ENCODE results near the gene CPLX3.

The CPLX3 gene

GRCh38 chr15:74872702-74873035, 46.2 kb downstream of the CPLX3 start:
- in situ Hi-C loops (cut with HindIII; ENCODE audit: low sequenced_read_pairs) = no loop called here
- H3K4me3 ChIP-seq (ENCODE audit: low read depth, low read length) = peak overlapping the region; percentile 85
- TF ChIP-seq CTCF (IDR thresholded peaks at IDR 0.05; ENCODE audit: low read depth, low read length) = no peak
- DNase-seq (ENCODE audit: low read depth, low spot score) = no peak

GRCh38 chr15:74873036-74873755, 46.8 kb downstream of the CPLX3 start, which contains the start of gene SCAMP2:
Gene SCAMP2, minus strand, starts transcription at chr15:74873365. Its CDS starts 110 bp downstream, at chr15:74873255.
- in situ Hi-C loops (cut with HindIII; ENCODE audit: low sequenced_read_pairs) = no loop called here
- peak; percentile 96 for DNase-seq (ENCODE audit: low read depth, low spot score)
- no peak for TF ChIP-seq CTCF (IDR thresholded peaks at IDR 0.05; ENCODE audit: low read depth, low read length)
- H3K4me3 ChIP-seq (ENCODE audit: low read depth, low read length) = peak within 1 kb of the TSS; percentile 85

GRCh38 chr15:74873756-74874424, 47.5 kb downstream of the CPLX3 start:
- DNase-seq (ENCODE audit: low read depth, low spot score) = no peak
- peak overlapping the region; percentile 85 for H3K4me3 ChIP-seq (ENCODE audit: low read depth, low read length)
- in situ Hi-C loops (cut with HindIII; ENCODE audit: low sequenced_read_pairs) = no loop called here
- TF ChIP-seq CTCF (IDR thresholded peaks at IDR 0.05; ENCODE audit: low read depth, low read length) = no peak

GRCh38 chr15:74878273-74878672, 51.8 kb downstream of the CPLX3 start:
- no peak for TF ChIP-seq CTCF (IDR thresholded peaks at IDR 0.05; ENCODE audit: low read depth, low read length)
- in situ Hi-C loops (cut with HindIII; ENCODE audit: low sequenced_read_pairs) = no loop called here
- H3K4me3 ChIP-seq (ENCODE audit: low read depth, low read length) = no peak overlapping the region
- no peak for DNase-seq (ENCODE audit: low read depth, low spot score)
